GM12874 (cell line): Measurements from ENCODE around the gene CWC15.

Experiments
- CTCF ChIP-seq: IDR thresholded peaks from 2 replicates; pipeline ENCODE4 v1.5.1; 2011; ENCODE audit warnings: low read depth, mild to moderate bottlenecking, control low read depth, low read length, moderate library complexity; ENCODE audit not compliant: insufficient read depth

CWC15 gene

GRCh38 chr11:94948070-94948617, 25.2 kb downstream of the CWC15 start:
- TF ChIP-seq CTCF: no peak

GRCh38 chr11:94946812-94947211, 26.5 kb downstream of the CWC15 start:
- no peak for TF ChIP-seq CTCF

GRCh38 chr11:94941131-94941530, 32.2 kb downstream of the CWC15 start:
- no peak for TF ChIP-seq CTCF

GRCh38 chr11:94939346-94939745, 34.0 kb downstream of the CWC15 start:
- no peak for TF ChIP-seq CTCF

GRCh38 chr11:94938095-94939055, 35.0 kb downstream of the CWC15 start:
- no peak for TF ChIP-seq CTCF

GRCh38 chr11:94934846-94935245, 38.5 kb downstream of the CWC15 start:
- TF ChIP-seq CTCF: no peak

- TF ChIP-seq CTCF: no peak
Observed at GRCh38 chr11:94934362-94934761, 39.0 kb downstream of the CWC15 start.
